Endometrial microvascular endothelial cells (primary cell): ENCODE data around the gene DCTD. TPM values are rescaled to one million over a fixed set of nuclear protein-coding genes. Genes with fewer than 3 reads are reported as not detected.

ENCODE experiments used
- in situ Hi-C: cut with HindIII; loops from 2 replicates; pipeline ENCODE4 v1.10.0; 2017; ENCODE audit warnings: low sequenced_read_pairs, low pct_unique_long_range_greater_than_20kb; ENCODE audit errors: inconsistent ontology term
- total RNA-seq: library from RNA; depleted of rRNA; stranded (reverse); fragments of >200 nt; gene quantifications from one replicate; pipeline ENCODE4 v1.2.3, GENCODE V29; 2015; ENCODE audit errors: inconsistent ontology term

Gene DCTD
- total RNA-seq, 1 donor from 2014 or later = 102 TPM

- in situ Hi-C loops = no loop called here
Observed at GRCh38 chr4:182855877-182856276, 61.3 kb downstream of the DCTD start.

GRCh38 chr4:182855312-182855711 is 61.9 kb downstream of the DCTD start:
- in situ Hi-C loops = no loop called here

GRCh38 chr4:182854466-182854865 is 62.7 kb downstream of the DCTD start:
- in situ Hi-C loops = no loop called here

GRCh38 chr4:182853731-182854330 is 63.4 kb downstream of the DCTD start:
- in situ Hi-C loops = no loop called here

GRCh38 chr4:182848685-182849084 is 68.5 kb downstream of the DCTD start:
- in situ Hi-C loops = no loop called here

GRCh38 chr4:182847576-182848450 is 69.4 kb downstream of the DCTD start:
- in situ Hi-C loops = no loop called here

GRCh38 chr4:182846036-182846435 is 71.2 kb downstream of the DCTD start:
- in situ Hi-C loops = no loop called here

- in situ Hi-C loops = no loop called here
Observed at GRCh38 chr4:182845618-182846017, 71.6 kb downstream of the DCTD start.

- in situ Hi-C loops = no loop called here
Observed at GRCh38 chr4:182843808-182844325, 73.3 kb downstream of the DCTD start.

GRCh38 chr4:182842759-182843390 is 74.3 kb downstream of the DCTD start:
- in situ Hi-C loops = no loop called here

- in situ Hi-C loops = no loop called here
Observed at GRCh38 chr4:182842104-182842600, 75.0 kb downstream of the DCTD start.

- in situ Hi-C loops = no loop called here
Observed at GRCh38 chr4:182840108-182840507, 77.1 kb downstream of the DCTD start.

Other genes starting within 250 kb of the DCTD start
- 27.0 TPM for gene WWC2, start 181.9 kb upstream of the DCTD start, total RNA-seq